BJ (cell line): Measurements from ENCODE around the gene OR10V1. TPM values are rescaled to one million over a fixed set of nuclear protein-coding genes. Genes with fewer than 3 reads are reported as not detected.

Experiments
- CTCF ChIA-PET: fragments of 350-600 bp; formaldehyde crosslinking; extraction: SDS; loops from one replicate; lab custom pipeline; 2021; ENCODE audit warnings: antibody characterized with exemption, inconsistent platforms; lab: Yijun Ruan, JAX
- POLR2A ChIA-PET: fragments of 300-600 bp; sonication (Branson Sonifier 250); formaldehyde crosslinking; extraction: SDS; loops from one replicate; lab custom pipeline; 2021; ENCODE audit warnings: antibody characterized with exemption; lab: Charles Lee
- DNase-seq: peaks from one replicate; pipeline ENCODE4 v3.0.0-alpha.2; 2011; ENCODE audit warnings: low read depth
- H3K27me3 ChIP-seq: 2 replicates; pipeline ENCODE4 v1.6.0; 2011; ENCODE audit warnings: low read length; ENCODE audit not compliant: control insufficient read depth, insufficient read depth
- H3K36me3 ChIP-seq: 2 replicates; pipeline ENCODE4 v1.5.1; 2011; ENCODE audit warnings: low read length; ENCODE audit not compliant: control insufficient read depth, insufficient read depth
- H3K4me3 ChIP-seq: 2 replicates; pipeline ENCODE4 v1.5.1; 2011; ENCODE audit warnings: low read depth, mild to moderate bottlenecking, control low read depth, low read length
- polyA minus RNA-seq: library from RNA; depleted of rRNA, polyadenylated mRNA; stranded (reverse); fragments of >200 nt; gene quantifications from 2 replicates; pipeline ENCODE4 v1.2.3, GENCODE V29; 2011; rRNA and poly(A)+ RNA removed
- polyA plus RNA-seq: library from polyadenylated mRNA; depleted of rRNA; stranded (reverse); fragments of >200 nt; gene quantifications from 2 replicates; pipeline ENCODE4 v1.2.3, GENCODE V29; 2011; rRNA removed
- TF ChIP-seq, protein P1 (sequence below): IDR thresholded peaks from 2 replicates; pipeline ENCODE4 v1.5.1; 2011; ENCODE audit warnings: low read depth, mild to moderate bottlenecking, control low read depth, inconsistent platforms, low read length, moderate library complexity; ENCODE audit not compliant: insufficient read depth

Gene OR10V1, protein sequence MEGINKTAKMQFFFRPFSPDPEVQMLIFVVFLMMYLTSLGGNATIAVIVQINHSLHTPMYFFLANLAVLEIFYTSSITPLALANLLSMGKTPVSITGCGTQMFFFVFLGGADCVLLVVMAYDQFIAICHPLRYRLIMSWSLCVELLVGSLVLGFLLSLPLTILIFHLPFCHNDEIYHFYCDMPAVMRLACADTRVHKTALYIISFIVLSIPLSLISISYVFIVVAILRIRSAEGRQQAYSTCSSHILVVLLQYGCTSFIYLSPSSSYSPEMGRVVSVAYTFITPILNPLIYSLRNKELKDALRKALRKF
- polyA plus RNA-seq (not detected in 2 replicates), polyA minus RNA-seq (not detected in 2 replicates)

DNA sequence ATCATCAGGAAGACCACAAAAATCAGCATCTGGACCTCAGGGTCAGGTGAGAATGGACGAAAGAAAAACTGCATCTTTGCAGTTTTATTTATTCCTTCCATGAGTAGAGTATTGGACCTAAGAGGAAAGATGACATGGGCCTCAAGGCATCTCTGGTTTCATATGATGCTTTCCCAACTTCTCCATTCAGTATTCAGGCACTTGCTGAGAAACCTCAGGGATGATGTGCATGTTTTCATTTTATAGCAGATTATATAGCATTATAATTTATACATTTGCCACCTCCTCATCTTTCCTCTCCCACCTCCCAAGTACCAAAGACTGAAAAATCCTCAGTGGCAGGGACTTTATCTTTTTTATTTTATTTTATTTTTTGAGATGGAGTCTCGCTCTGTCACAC lies at the start of gene OR10V1:
Gene OR10V1, minus strand, starts transcription at position 101 of the 400 bp plus-strand sequence. Its CDS starts 0 bp downstream, at position 101.
- TF ChIP-seq, protein P1, sequence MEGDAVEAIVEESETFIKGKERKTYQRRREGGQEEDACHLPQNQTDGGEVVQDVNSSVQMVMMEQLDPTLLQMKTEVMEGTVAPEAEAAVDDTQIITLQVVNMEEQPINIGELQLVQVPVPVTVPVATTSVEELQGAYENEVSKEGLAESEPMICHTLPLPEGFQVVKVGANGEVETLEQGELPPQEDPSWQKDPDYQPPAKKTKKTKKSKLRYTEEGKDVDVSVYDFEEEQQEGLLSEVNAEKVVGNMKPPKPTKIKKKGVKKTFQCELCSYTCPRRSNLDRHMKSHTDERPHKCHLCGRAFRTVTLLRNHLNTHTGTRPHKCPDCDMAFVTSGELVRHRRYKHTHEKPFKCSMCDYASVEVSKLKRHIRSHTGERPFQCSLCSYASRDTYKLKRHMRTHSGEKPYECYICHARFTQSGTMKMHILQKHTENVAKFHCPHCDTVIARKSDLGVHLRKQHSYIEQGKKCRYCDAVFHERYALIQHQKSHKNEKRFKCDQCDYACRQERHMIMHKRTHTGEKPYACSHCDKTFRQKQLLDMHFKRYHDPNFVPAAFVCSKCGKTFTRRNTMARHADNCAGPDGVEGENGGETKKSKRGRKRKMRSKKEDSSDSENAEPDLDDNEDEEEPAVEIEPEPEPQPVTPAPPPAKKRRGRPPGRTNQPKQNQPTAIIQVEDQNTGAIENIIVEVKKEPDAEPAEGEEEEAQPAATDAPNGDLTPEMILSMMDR, result no peak
- Histone ChIP-seq H3K36me3 (no peaks in the 10 kb centered on the region), H3K27me3 (no peaks in the 10 kb centered on the region; the same call in 1 of the 2 replicates), H3K4me3 (no peak within 1 kb of the TSS)
- POLR2A ChIA-PET, result no interaction called here
- CTCF ChIA-PET, result no interaction called here
- no peak for DNase-seq

DNA sequence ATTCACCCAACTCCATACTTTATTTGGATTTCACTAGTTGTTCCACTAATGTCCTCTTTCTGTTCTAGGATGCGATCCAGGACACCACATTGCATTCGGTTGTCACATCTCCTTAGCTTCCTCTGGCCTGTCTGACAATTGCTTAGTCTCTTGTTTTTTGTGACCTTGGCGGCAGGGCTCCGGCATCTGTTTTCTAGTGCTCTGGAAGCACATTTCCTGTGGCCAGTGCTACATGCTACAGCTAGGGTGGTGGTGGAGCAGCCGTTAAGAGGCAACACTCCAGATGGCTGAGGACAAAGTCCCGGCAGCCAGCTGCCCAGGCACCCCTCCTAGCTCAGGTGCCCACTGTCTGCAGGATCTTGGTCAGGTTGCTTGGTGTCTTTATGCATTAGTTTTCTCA lies 48.3 kb upstream of the OR10V1 start:
- TF ChIP-seq, protein P1, result no peak
- no peak for DNase-seq
- no peak overlapping the region for H3K4me3 ChIP-seq
- no peaks in the 10 kb centered on the region for H3K27me3 ChIP-seq
- ChIA-PET CTCF (interaction anchor here (1.3 kb wide), 1 partner anchor 40 kb away, joined by 3 read pairs; no protein-coding TSS in a partner anchor), POLR2A (no interaction called here)
- H3K36me3 ChIP-seq, result no peaks in the 10 kb centered on the region

DNA sequence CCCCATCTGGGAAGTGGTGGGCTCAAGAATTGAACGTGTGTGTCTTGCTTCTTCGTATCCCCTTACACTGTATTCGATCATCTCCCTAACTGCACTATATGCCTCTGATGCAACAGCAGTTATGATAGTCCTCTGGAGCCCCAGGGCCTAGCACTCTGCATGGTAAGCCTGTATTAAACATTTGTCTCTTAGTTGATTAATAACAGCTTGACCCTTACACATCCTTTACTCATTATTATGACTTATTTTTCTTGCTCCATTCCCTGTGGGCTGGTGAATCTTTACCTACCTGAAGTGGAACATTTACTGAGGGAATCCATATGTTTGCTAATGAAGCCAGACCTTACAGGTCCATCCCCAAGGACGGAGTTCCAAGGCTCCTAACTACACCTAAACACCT lies 47.1 kb upstream of the OR10V1 start:
- ChIA-PET CTCF (no interaction called here), POLR2A (no interaction called here)
- Histone ChIP-seq H3K36me3 (no peaks in the 10 kb centered on the region), H3K27me3 (no peaks in the 10 kb centered on the region), H3K4me3 (no peak overlapping the region)
- no peak for DNase-seq
- TF ChIP-seq, protein P1, result no peak

DNA sequence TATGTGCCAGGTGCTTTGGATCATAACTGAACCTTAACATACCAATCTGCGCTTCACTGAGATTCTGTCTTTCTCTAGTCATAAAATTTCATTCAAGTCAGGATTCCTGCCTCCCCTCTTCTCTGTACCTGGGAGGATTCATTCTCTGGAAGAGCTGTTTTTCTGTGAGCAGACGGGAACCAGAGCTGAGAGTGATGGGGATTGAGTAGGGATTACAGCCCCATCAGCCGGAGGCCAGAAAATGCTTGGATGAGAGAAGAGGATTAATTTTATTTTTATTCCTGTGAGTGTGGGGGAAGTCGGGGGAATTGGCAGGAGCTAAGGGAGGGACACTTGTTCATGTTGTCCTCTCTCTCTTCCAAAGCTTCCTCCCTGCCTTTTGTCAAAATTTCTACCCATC lies 46.3 kb upstream of the OR10V1 start:
- TF ChIP-seq, protein P1, result no peak
- ChIA-PET CTCF (interaction anchor here (1.0 to 1.6 kb wide), 2 partner anchors 26 to 42 kb away, joined by 3 to 4 read pairs; no protein-coding TSS in a partner anchor), POLR2A (interaction anchor here (0.5 kb wide), 1 partner anchor 41 kb away, joined by 15 read pairs; no protein-coding TSS in a partner anchor)
- H3K27me3 ChIP-seq, result no peaks in the 10 kb centered on the region
- H3K4me3 ChIP-seq, result no peak overlapping the region
- H3K36me3 ChIP-seq, result no peaks in the 10 kb centered on the region
- no peak for DNase-seq

DNA sequence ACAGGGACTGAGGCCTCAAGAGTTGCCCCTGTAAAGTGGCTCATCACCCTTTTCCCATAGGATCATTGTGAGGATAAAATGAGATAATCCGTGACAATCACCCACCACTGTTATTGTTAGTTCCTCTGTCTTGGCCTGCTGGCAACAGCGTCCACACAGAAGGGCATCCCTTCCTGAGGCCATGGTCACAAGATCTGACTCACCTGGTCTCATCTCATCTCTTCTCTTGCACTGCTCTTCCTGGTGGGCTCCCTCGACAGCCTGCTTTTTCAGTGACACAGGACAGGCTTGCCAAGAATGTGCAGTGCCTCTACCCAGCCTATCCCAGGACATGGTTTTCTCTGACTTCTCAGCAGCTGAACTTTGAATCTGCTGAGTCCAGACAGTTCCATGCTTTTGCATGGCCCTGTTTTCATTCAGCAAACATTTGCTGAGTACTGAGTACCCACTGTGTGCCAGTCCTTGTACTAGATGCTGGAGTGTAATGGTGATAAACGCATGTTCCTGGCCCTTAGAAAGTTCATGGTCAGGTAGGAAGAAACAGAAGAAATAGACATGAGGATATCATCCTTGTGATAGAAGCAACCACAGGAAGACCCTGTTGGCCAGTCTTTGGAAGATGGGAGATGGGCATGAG lies 44.9 kb upstream of the OR10V1 start:
- TF ChIP-seq, protein P1, result no peak
- Histone ChIP-seq H3K36me3 (no peaks in the 10 kb centered on the region), H3K27me3 (no peaks in the 10 kb centered on the region), H3K4me3 (no peak overlapping the region)
- no peak for DNase-seq
- CTCF ChIA-PET, result interaction anchor here (1.6 to 9.5 kb wide), 2 partner anchors 27 to 44 kb away, joined by 4 to 181 read pairs; partner anchors contain the start of gene MRPL16
- POLR2A ChIA-PET, result no interaction called here
